ENCODE results near the gene TOMM6. TPM values are rescaled to one million over a fixed set of nuclear protein-coding genes. Genes with fewer than 3 reads are reported as not detected.
A peak's percentile ranks its signal among the peaks of the same experiment; 100 is the strongest.

Gene TOMM6
- total and polyA plus RNA-seq, 8 donors = 11.9 to 343 (median 131) TPM

DNA sequence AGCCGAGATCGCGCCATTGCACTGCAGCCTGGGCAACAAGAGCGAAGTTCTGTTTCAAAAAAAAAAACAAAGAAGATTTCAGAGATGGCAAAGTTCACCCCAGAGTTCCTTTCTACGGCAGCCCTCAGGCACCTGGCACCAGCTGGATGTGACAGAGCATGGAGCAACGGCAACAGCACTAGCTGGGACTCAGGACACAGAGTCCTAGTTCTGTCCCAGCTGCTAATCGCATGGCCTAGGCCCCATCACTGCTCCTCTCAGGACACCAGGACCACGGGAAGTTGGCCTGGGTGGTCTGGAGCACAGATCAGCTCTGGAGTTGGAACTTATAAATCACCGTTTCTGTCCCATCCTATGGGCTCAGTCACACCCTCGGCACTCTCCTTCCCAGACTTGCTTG lies 41.4 kb upstream of the TOMM6 start:
- peak overlapping the region; percentile 30 to 50 (median 46) for H3K4me3 ChIP-seq
- DNase-seq = no peak
- H3K9me3 ChIP-seq = no peaks in the 10 kb centered on the region
- peaks cover 9 to 34% (median 28%) of the 10 kb centered on the region in 4 donors for H3K4me1 ChIP-seq
- H3K27ac ChIP-seq = peak overlapping the region; percentile 58 to 81 (median 75)
- H3K36me3 ChIP-seq = peaks cover 0 to 32% (median 4%) of the 10 kb centered on the region in 4 donors
- WGBS, 5 donors = 36 to 53% (median 49%) methylated on average over 10 of the region's 10 CpGs
- intact Hi-C loops (cut with DNase I; ENCODE audit: low total_unique reads) = no loop called here
- peak in 2 of 3 donors; percentile 77 to 83 for TF ChIP-seq POLR2AphosphoS5 (IDR thresholded peaks at IDR 0.05)
- no peak for TF ChIP-seq EP300 (IDR thresholded peaks at IDR 0.05)
- TF ChIP-seq POLR2A (IDR thresholded peaks at IDR 0.05) = peak in 1 of 4 donors; percentile 4
- no peak for TF ChIP-seq CTCF (IDR thresholded peaks at IDR 0.05)
- no peaks in the 10 kb centered on the region for H3K27me3 ChIP-seq

DNA sequence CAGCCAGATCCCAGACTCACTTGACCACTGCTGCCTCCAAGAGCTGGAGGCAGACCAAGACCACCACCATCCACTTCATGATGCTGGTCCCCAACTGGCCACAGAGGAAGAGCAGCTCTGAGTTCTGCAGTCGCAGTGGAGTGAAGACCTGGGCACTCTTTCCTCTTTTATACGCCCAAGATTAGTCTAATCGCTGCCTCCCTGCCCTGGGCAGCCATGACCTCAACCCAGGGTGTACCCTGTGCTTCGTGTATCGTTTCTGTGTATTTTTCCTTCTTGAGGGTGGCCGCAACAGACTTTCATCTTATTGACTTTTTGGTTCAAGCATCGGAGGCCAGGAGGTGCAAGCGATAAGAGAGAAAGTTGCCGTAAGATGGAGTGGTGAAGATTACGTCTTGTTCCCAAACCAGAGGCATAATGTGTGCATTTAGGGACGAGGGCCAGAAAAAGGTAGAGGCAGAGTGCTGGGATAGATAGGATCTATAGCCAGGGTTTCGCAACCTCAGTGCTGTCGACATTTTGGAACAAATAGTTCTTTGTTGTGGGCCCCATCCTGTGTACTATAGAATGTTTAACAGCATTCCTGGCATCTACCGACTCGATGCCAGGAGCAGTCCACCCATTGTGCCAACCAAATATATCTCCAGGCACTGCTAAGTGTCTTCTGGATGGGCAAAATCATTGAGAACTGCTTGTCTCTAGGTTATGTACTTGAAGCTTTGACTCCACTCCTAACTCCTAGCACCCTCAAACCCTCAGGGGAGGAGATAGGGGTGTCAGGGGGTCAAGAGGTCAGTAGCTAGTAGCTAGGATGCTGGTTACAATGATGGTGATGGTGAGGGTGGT lies 40.0 kb upstream of the TOMM6 start, which contains the start of gene PGC:
Gene PGC, minus strand, starts transcription at position 142 of the 846 bp plus-strand sequence. Its CDS starts 63 bp downstream, at position 79.
- Histone ChIP-seq H3K36me3 (peaks cover 0 to 22% (median 0%) of the 10 kb centered on the region in 4 donors), H3K27ac (peak within 1 kb of the TSS; percentile 73 to 82 (median 78)), H3K9me3 (no peaks in the 10 kb centered on the region), H3K27me3 (no peaks in the 10 kb centered on the region), H3K4me1 (peaks cover 9 to 33% (median 20%) of the 10 kb centered on the region in 4 donors), H3K4me3 (peak within 1 kb of the TSS; percentile 30 to 50 (median 46))
- peak; percentile 71 to 85 for DNase-seq
- TF ChIP-seq POLR2AphosphoS5 (IDR thresholded peaks at IDR 0.05) (peak in 2 of 3 donors; percentile 97 to 99), POLR2A (IDR thresholded peaks at IDR 0.05) (peak in 2 of 4 donors; percentile 67 to 97), CTCF (IDR thresholded peaks at IDR 0.05) (no peak), EP300 (IDR thresholded peaks at IDR 0.05) (no peak)
- 34 to 64% (median 57%) methylated on average over 15 of the region's 15 CpGs for WGBS, 5 donors
- intact Hi-C loops (cut with DNase I; ENCODE audit: low total_unique reads) = no loop called here

GRCh38 chr6:41748102-41748477 lies 39.4 kb upstream of the TOMM6 start:
- no peak for TF ChIP-seq EP300 (IDR thresholded peaks at IDR 0.05)
- TF ChIP-seq POLR2A (IDR thresholded peaks at IDR 0.05) = no peak
- no peak for TF ChIP-seq CTCF (IDR thresholded peaks at IDR 0.05)
- no peak for TF ChIP-seq POLR2AphosphoS5 (IDR thresholded peaks at IDR 0.05)
- Histone ChIP-seq H3K4me3 (no peak overlapping the region), H3K27me3 (no peaks in the 10 kb centered on the region), H3K27ac (peak overlapping the region; percentile 72 to 82 (median 75)), H3K36me3 (peaks cover 0 to 16% (median 0%) of the 10 kb centered on the region in 4 donors), H3K4me1 (peaks cover 9 to 27% (median 18%) of the 10 kb centered on the region in 4 donors), H3K9me3 (no peaks in the 10 kb centered on the region)
- no peak for DNase-seq
- WGBS, 5 donors = 56 to 80% (median 64%) methylated on average over 6 of the region's 6 CpGs
- intact Hi-C loops (cut with DNase I; ENCODE audit: low total_unique reads) = no loop called here

- peaks cover 0 to 11% (median 0%) of the 10 kb centered on the region in 4 donors for H3K36me3 ChIP-seq
- no peak overlapping the region for H3K4me3 ChIP-seq
- peaks cover 9 to 22% (median 16%) of the 10 kb centered on the region in 4 donors for H3K4me1 ChIP-seq
- whole genome bisulfite sequencing, 5 donors = 15 to 43% (median 35%) methylated on average over 3 of the region's 3 CpGs
- no peaks in the 10 kb centered on the region for H3K27me3 ChIP-seq
- TF ChIP-seq EP300 (IDR thresholded peaks at IDR 0.05) = no peak
- H3K9me3 ChIP-seq = no peaks in the 10 kb centered on the region
- intact Hi-C loops (cut with DNase I; ENCODE audit: low total_unique reads) = no loop called here
- DNase-seq = peak in 1 of 2 donors; percentile 91
- peak overlapping the region; percentile 72 to 82 (median 75) for H3K27ac ChIP-seq
Observed at GRCh38 chr6:41748542-41748941, 39.0 kb upstream of the TOMM6 start.
